ENCODE measurements around the gene SNRNP70. TPM values are rescaled to one million over a fixed set of nuclear protein-coding genes. Genes with fewer than 3 reads are reported as not detected.
A peak's percentile ranks its signal among the peaks of the same experiment; 100 is the strongest.
"Not testable (repeated sequence)": the region's sequence is repeated elsewhere in the genome, so short reads cannot be mapped to it uniquely, and the experiment has no call there.

Gene SNRNP70
- polyA plus RNA-seq, 3 donors: 27.4 to 360 (median 40.4) TPM

GRCh38 chr19:49056101-49056901 lies 28.9 kb upstream of the SNRNP70 start:
- peaks cover 23 to 59% of the 10 kb centered on the region in 2 donors for H3K27me3 ChIP-seq (ENCODE audit: control insufficient read depth in 2 of 2, insufficient read depth in 2 of 2, low read length in 2 of 2)
- no peaks in the 10 kb centered on the region for H3K79me2 ChIP-seq (ENCODE audit: insufficient read depth, low read length)
- under 1% methylated on average over 58 of the region's 63 CpGs for WGBS (ENCODE audit: insufficient coverage)
- H3K27me3 Mint-ChIP-seq (ENCODE audit: low read depth in 3 of 3): peaks cover 63 to 76% (median 64%) of the 10 kb centered on the region in 3 donors
- DNase-seq: peak; percentile 21 to 32 (median 26)
- intact Hi-C loops (cut with micrococcal nuclease): no loop called here
- H3K36me3 Mint-ChIP-seq: peaks cover 4 to 8% of the 10 kb centered on the region in 2 donors
- peak; percentile 13 for TF ChIP-seq CTCF (IDR thresholded peaks at IDR 0.05)
- no peak overlapping the region for H3K27ac ChIP-seq (ENCODE audit: low read depth in 1 of 2, low read length in 2 of 2)
- peaks cover 2 to 30% (median 22%) of the 10 kb centered on the region in 7 donors for H3K9me3 Mint-ChIP-seq
- H4K20me1 ChIP-seq (ENCODE audit: insufficient read depth, low read length): no peaks in the 10 kb centered on the region
- H3K4me1 Mint-ChIP-seq: peaks cover 28% of the 10 kb centered on the region
- H2AFZ ChIP-seq (ENCODE audit: insufficient read depth, low read depth, low read length, poor library complexity, severe bottlenecking): peak overlapping the region; percentile 79
- peak overlapping the region; percentile 82 to 89 for H3K4me3 Mint-ChIP-seq
- no peaks in the 10 kb centered on the region for H3K36me3 ChIP-seq (replicated peaks in 1 of 2; ENCODE audit: control insufficient read depth in 1 of 2, insufficient read depth in 2 of 2, low read length in 2 of 2)
- peak overlapping the region; percentile 11 for H3K9ac ChIP-seq (ENCODE audit: insufficient read depth, low read length, poor library complexity, severe bottlenecking)
- peaks cover 0 to 9% of the 10 kb centered on the region in 2 donors for H3K9me3 ChIP-seq (replicated peaks in 1 of 2; ENCODE audit: control insufficient read depth in 1 of 2, insufficient read depth in 1 of 2, low read length in 2 of 2)
- peak overlapping the region; percentile 39 to 72 (median 43) for H3K4me3 ChIP-seq (replicated peaks in 1 of 3; ENCODE audit: low read depth in 2 of 3, low read length in 3 of 3)
- peak overlapping the region in 2 of 7 donors; percentile 7 to 36 for H3K27ac Mint-ChIP-seq
- peaks cover 23 to 24% of the 10 kb centered on the region in 2 donors for H3K4me1 ChIP-seq (ENCODE audit: control insufficient read depth in 1 of 2, insufficient read depth in 2 of 2, low read length in 2 of 2)
- H3K4me2 ChIP-seq (replicated peaks; ENCODE audit: extremely low read depth, low read length, poor library complexity, severe bottlenecking): peak overlapping the region; percentile 76

- peaks cover 23 to 66% of the 10 kb centered on the region in 2 donors for H3K27me3 ChIP-seq (ENCODE audit: control insufficient read depth in 2 of 2, insufficient read depth in 2 of 2, low read length in 2 of 2)
- H3K27ac Mint-ChIP-seq: peak overlapping the region in 1 of 7 donors; percentile 36
- peaks cover 70 to 83% (median 71%) of the 10 kb centered on the region in 3 donors for H3K27me3 Mint-ChIP-seq (ENCODE audit: low read depth in 3 of 3)
- H3K27ac ChIP-seq (ENCODE audit: low read depth in 1 of 2, low read length in 2 of 2); H3K9me3 ChIP-seq (replicated peaks in 1 of 2; ENCODE audit: control insufficient read depth in 1 of 2, insufficient read depth in 1 of 2, low read length in 2 of 2); H3K79me2 ChIP-seq (ENCODE audit: insufficient read depth, low read length); H3K36me3 ChIP-seq (replicated peaks in 1 of 2; ENCODE audit: control insufficient read depth in 1 of 2, insufficient read depth in 2 of 2, low read length in 2 of 2); DNase-seq; intact Hi-C loops (cut with micrococcal nuclease); H3K36me3 Mint-ChIP-seq; H4K20me1 ChIP-seq (ENCODE audit: insufficient read depth, low read length): not testable (repeated sequence)
- WGBS (ENCODE audit: insufficient coverage): 3% methylated on average over 20 of the region's 34 CpGs
- H3K9ac ChIP-seq (ENCODE audit: insufficient read depth, low read length, poor library complexity, severe bottlenecking): peak overlapping the region; percentile 11
- H3K4me3 ChIP-seq (replicated peaks in 1 of 3; ENCODE audit: low read depth in 2 of 3, low read length in 3 of 3): peak overlapping the region; percentile 14 to 72 (median 43)
- H2AFZ ChIP-seq (ENCODE audit: insufficient read depth, low read depth, low read length, poor library complexity, severe bottlenecking): peak overlapping the region; percentile 79
- H3K4me3 Mint-ChIP-seq: peak overlapping the region; percentile 82 to 89
- H3K4me2 ChIP-seq (replicated peaks; ENCODE audit: extremely low read depth, low read length, poor library complexity, severe bottlenecking): peak overlapping the region; percentile 76
- H3K4me1 Mint-ChIP-seq: peaks cover 28% of the 10 kb centered on the region
- H3K9me3 Mint-ChIP-seq: peaks cover 2 to 30% (median 22%) of the 10 kb centered on the region in 7 donors
- peaks cover 23 to 24% of the 10 kb centered on the region in 2 donors for H3K4me1 ChIP-seq (ENCODE audit: control insufficient read depth in 1 of 2, insufficient read depth in 2 of 2, low read length in 2 of 2)
These were observed 28.2 kb upstream of the SNRNP70 start for GRCh38 chr19:49056902-49057596.

Data from CD14-positive monocyte (primary cell).